Right lobe of liver (tissue), 4 donors: Measurements from ENCODE around the gene NACC1.

Experiments used
- POLR2A ChIP-seq: fragments of 450-650 bp; IDR thresholded peaks from one replicate; pipeline ENCODE4 v1.6.1; 2017; ENCODE audit warnings: antibody characterized with exemption, mild to moderate bottlenecking
- TF ChIP-seq, protein P1 (sequence below), 4 donors: fragments of 200-600 bp in 3 of 4; fragments of 450-650 bp in 1 of 4; IDR thresholded peaks; one replicate each; pipeline versions ENCODE4 v1.5.1 to v1.8.0; 2016 to 2022; ENCODE audit warnings: antibody characterized with exemption in 4 of 4, mild to moderate bottlenecking in 2 of 4
- donor health status: DM: no; HTN: no; CAD: no.
- donor health status: DM: no; HTN: no; CAD: no.
- donor health status: DM: no; HTN: yes; CAD: no.

DNA sequence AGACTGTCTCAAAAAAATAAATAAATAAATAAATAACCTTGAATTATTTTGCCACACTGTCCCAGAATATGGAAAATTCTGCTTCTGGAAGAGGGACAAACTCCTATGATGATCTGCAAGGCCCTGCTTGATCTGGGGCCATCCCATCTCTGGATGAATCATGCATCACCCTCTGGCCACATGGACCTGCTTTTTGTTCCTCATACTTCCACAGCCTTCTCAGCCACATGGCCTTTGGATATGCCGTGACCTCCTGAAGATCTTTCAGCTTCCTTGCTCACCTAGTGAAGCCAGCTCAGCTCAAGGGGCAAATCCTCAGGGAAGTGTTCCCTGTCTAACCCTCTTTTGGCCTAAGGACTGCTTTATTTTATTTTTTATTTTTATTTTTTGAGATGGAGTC, 42.5 kb downstream of the NACC1 start:
- no peak for TF ChIP-seq POLR2A
- TF ChIP-seq, protein P1, sequence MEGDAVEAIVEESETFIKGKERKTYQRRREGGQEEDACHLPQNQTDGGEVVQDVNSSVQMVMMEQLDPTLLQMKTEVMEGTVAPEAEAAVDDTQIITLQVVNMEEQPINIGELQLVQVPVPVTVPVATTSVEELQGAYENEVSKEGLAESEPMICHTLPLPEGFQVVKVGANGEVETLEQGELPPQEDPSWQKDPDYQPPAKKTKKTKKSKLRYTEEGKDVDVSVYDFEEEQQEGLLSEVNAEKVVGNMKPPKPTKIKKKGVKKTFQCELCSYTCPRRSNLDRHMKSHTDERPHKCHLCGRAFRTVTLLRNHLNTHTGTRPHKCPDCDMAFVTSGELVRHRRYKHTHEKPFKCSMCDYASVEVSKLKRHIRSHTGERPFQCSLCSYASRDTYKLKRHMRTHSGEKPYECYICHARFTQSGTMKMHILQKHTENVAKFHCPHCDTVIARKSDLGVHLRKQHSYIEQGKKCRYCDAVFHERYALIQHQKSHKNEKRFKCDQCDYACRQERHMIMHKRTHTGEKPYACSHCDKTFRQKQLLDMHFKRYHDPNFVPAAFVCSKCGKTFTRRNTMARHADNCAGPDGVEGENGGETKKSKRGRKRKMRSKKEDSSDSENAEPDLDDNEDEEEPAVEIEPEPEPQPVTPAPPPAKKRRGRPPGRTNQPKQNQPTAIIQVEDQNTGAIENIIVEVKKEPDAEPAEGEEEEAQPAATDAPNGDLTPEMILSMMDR (IDR thresholded peaks at IDR 0.05): no peak
